Measurements from ENCODE around the gene OBI1.

GRCh38 chr13:78595495-78596398, 63.2 kb downstream of the OBI1 start:
- TF ChIP-seq EZH2 (IDR thresholded peaks at IDR 0.05; ENCODE audit: borderline replicate concordance, low read length) (no peak), CTCF (IDR thresholded peaks at IDR 0.05; ENCODE audit: low read length) (no peak)
